K562 (cell line): Measurements from ENCODE around the gene TDRKH. TPM values are rescaled to one million over a fixed set of nuclear protein-coding genes. Genes with fewer than 3 reads are reported as not detected.
"Not testable (repeated sequence)": the region's sequence is repeated elsewhere in the genome, so short reads cannot be mapped to it uniquely, and the experiment has no call there.

Source experiments
- polyA plus RNA-seq, 8 experiments: library from polyadenylated mRNA; depleted of rRNA in 4 of 8; stranded (reverse) in 5 of 8; unstranded in 3 of 8; fragments of >200 nt; fragmentation: Nextera tagmentation in 2 of 8; fragmentation: Illumina TruSeq in 1 of 8; extraction: Ambion mirVana in 2 of 8; extraction: Trizol in 1 of 8; gene quantifications; 2 replicates each; pipeline versions ENCODE4 v1.2.1 to v1.2.3, GENCODE V29; 2011 to 2014; ENCODE audit warnings: inconsistent platforms in 1 of 8, missing spikeins in 1 of 8
- total RNA-seq, 7 experiments: library from RNA; depleted of rRNA in 6 of 7; stranded (reverse); fragments of >200 nt in 6 of 7; fragmentation: Illumina TruSeq in 2 of 7; extraction: Trizol in 2 of 7; gene quantifications; 2 replicates each; pipeline versions ENCODE4 v1.2.1 to v1.2.3, GENCODE V29; 2011 to 2021; ENCODE audit warnings: low replicate concordance in 1 of 7
- TF ChIP-seq, protein P1 (sequence below), 2 experiments: fragments of 450-650 bp; formaldehyde crosslinking in 1 of 2; IDR thresholded peaks; 2 replicates each; pipeline versions ENCODE4 v1.4.0 to v1.6.1; 2014 to 2020; ENCODE audit warnings: mild to moderate bottlenecking in 2 of 2, borderline replicate concordance in 1 of 2, low read depth in 1 of 2

Gene TDRKH
- total and polyA plus RNA-seq, 9 of the 15 experiments (the other 6 are each of a cell fraction or from before 2014, with no cell fraction given): 4.3 to 21.3 (median 8.4) TPM

DNA sequence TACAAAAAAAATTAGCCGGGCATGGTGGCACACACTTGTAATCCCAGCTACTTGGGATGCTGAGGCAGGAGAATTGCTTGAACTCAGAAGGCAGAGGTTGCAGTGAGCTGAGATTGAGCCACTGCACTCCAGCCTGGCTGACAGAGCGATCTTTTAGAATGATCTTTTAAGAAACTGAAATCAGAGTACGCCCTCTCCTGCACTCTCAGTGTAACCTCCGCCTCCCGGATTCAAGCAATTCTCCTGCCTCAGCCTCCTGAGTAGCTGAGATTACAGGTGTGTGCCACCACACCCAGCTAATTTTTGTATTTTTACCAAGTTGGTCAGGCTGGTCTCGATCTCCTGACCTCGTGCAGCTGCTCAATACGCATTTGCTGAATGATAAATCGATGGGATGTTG is 56.3 kb downstream of the TDRKH start (continued):
- TF ChIP-seq, protein P1, sequence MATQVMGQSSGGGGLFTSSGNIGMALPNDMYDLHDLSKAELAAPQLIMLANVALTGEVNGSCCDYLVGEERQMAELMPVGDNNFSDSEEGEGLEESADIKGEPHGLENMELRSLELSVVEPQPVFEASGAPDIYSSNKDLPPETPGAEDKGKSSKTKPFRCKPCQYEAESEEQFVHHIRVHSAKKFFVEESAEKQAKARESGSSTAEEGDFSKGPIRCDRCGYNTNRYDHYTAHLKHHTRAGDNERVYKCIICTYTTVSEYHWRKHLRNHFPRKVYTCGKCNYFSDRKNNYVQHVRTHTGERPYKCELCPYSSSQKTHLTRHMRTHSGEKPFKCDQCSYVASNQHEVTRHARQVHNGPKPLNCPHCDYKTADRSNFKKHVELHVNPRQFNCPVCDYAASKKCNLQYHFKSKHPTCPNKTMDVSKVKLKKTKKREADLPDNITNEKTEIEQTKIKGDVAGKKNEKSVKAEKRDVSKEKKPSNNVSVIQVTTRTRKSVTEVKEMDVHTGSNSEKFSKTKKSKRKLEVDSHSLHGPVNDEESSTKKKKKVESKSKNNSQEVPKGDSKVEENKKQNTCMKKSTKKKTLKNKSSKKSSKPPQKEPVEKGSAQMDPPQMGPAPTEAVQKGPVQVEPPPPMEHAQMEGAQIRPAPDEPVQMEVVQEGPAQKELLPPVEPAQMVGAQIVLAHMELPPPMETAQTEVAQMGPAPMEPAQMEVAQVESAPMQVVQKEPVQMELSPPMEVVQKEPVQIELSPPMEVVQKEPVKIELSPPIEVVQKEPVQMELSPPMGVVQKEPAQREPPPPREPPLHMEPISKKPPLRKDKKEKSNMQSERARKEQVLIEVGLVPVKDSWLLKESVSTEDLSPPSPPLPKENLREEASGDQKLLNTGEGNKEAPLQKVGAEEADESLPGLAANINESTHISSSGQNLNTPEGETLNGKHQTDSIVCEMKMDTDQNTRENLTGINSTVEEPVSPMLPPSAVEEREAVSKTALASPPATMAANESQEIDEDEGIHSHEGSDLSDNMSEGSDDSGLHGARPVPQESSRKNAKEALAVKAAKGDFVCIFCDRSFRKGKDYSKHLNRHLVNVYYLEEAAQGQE (IDR thresholded peaks at IDR 0.05; ENCODE audit: borderline replicate concordance): peak; percentile 42; the same call in 1 of the 2 replicates
- TF ChIP-seq, protein P1 (CRISPR knock-in tag; IDR thresholded peaks at IDR 0.05; ENCODE audit: low read depth): not testable (repeated sequence)
